ENCODE data around the gene CNOT8. TPM values are rescaled to one million over a fixed set of nuclear protein-coding genes. Genes with fewer than 3 reads are reported as not detected.

CNOT8 gene
- total RNA-seq, 1 experiment from 2014 or later: 45.6 TPM

GRCh38 chr5:154842689-154843530 lies 15.5 kb upstream of the CNOT8 start:
- H4K20me1 ChIP-seq (ENCODE audit: control insufficient read depth, insufficient read depth, insufficient read length): no peaks in the 10 kb centered on the region
- no CpG with 5 or more reads among the region's 6 CpGs for WGBS (ENCODE audit: extremely low coverage, insufficient read length, low lambda C conversion rate)
- H3K27me3 Mint-ChIP-seq (ENCODE audit: low read depth): no peaks in the 10 kb centered on the region; the same call in 1 of the 2 replicates
- TF ChIP-seq, protein P1, sequence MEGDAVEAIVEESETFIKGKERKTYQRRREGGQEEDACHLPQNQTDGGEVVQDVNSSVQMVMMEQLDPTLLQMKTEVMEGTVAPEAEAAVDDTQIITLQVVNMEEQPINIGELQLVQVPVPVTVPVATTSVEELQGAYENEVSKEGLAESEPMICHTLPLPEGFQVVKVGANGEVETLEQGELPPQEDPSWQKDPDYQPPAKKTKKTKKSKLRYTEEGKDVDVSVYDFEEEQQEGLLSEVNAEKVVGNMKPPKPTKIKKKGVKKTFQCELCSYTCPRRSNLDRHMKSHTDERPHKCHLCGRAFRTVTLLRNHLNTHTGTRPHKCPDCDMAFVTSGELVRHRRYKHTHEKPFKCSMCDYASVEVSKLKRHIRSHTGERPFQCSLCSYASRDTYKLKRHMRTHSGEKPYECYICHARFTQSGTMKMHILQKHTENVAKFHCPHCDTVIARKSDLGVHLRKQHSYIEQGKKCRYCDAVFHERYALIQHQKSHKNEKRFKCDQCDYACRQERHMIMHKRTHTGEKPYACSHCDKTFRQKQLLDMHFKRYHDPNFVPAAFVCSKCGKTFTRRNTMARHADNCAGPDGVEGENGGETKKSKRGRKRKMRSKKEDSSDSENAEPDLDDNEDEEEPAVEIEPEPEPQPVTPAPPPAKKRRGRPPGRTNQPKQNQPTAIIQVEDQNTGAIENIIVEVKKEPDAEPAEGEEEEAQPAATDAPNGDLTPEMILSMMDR (conservative IDR thresholded peaks at IDR 0.05): no peak
- H3K4ac ChIP-seq (ENCODE audit: low read depth, low read length): no peak overlapping the region
- H3K4me2 ChIP-seq (ENCODE audit: insufficient read depth, insufficient read length, low read length): no peak overlapping the region
- no peak overlapping the region for H3K27ac ChIP-seq (ENCODE audit: insufficient read length, low read depth, low read length)
- H2BK15ac ChIP-seq (ENCODE audit: low read depth, low read length): no peak overlapping the region
- no peak overlapping the region for H3K14ac ChIP-seq (ENCODE audit: insufficient read depth, low read length)
- no peak overlapping the region for H2BK120ac ChIP-seq (ENCODE audit: low read depth, low read length, poor library complexity, severe bottlenecking)
- H3K4me3 Mint-ChIP-seq: no peak overlapping the region
- no peak overlapping the region for H3K27ac Mint-ChIP-seq
- H2BK20ac ChIP-seq (ENCODE audit: low read depth, low read length, poor library complexity, severe bottlenecking): no peak overlapping the region
- H3K79me1 ChIP-seq (ENCODE audit: insufficient read depth, low read depth, low read length, poor library complexity, severe bottlenecking): no peaks in the 10 kb centered on the region
- H3K36me3 Mint-ChIP-seq (ENCODE audit: insufficient read depth in 1 of 3, low read depth in 3 of 3): no peaks in the 10 kb centered on the region; a peak in 1 of 7 replicates
- no peaks in the 10 kb centered on the region for H3K9me3 ChIP-seq (ENCODE audit: control insufficient read depth, low read depth, low read length)
- no peaks in the 10 kb centered on the region for H3K79me2 ChIP-seq (ENCODE audit: insufficient read depth, low read length)
- H3T11ph ChIP-seq (ENCODE audit: low read length): no peak overlapping the region
- no peaks in the 10 kb centered on the region for H3K4me1 ChIP-seq (ENCODE audit: insufficient read depth, low read length)
- H4K5ac ChIP-seq (ENCODE audit: insufficient read length, low read depth, low read length): no peak overlapping the region
- H3K23me2 ChIP-seq (ENCODE audit: insufficient read length, low read depth, low read length, poor library complexity, severe bottlenecking): no peaks in the 10 kb centered on the region
- no peaks in the 10 kb centered on the region for H3K27me3 ChIP-seq (ENCODE audit: insufficient read depth, low read length)
- H3K9ac ChIP-seq (ENCODE audit: extremely low read depth, insufficient read length, low read length): no peak overlapping the region
- H4K91ac ChIP-seq (ENCODE audit: insufficient read length, low read depth, low read length): no peak overlapping the region
- H3K9me3 Mint-ChIP-seq: no peaks in the 10 kb centered on the region
- DNase-seq: no peak
- H2AFZ ChIP-seq (ENCODE audit: low read length): no peak overlapping the region
- H3K56ac ChIP-seq (ENCODE audit: insufficient read length, low read depth, low read length): no peak overlapping the region
- H4K8ac ChIP-seq (replicated peaks; ENCODE audit: insufficient read length, low read depth, low read length): no peak overlapping the region
- no peak overlapping the region for H2AK5ac ChIP-seq (ENCODE audit: insufficient read length, low read length)
- no peak overlapping the region for H3K23ac ChIP-seq (ENCODE audit: insufficient read length, low read depth, low read length)
- no peaks in the 10 kb centered on the region for H3K4me1 Mint-ChIP-seq
- H2BK5ac ChIP-seq (ENCODE audit: insufficient read length, low read length): no peak overlapping the region
- no peak overlapping the region for H3K18ac ChIP-seq (ENCODE audit: insufficient read length, low read depth, low read length)
- H2BK12ac ChIP-seq (ENCODE audit: insufficient read length, low read depth, low read length): no peak overlapping the region
